NCI-H526 (cell line): Measurements from ENCODE around the gene COL13A1.

ENCODE experiments used
- DNase-seq, 2 experiments: peaks; one replicate each; lab custom pipeline; 2025; lab: John Stamatoyannopoulos, UW

The COL13A1 gene

GRCh38 chr10:69791812-69792211, 9.9 kb upstream of the COL13A1 start:
- no peak for DNase-seq

GRCh38 chr10:69792341-69792740, 9.4 kb upstream of the COL13A1 start:
- no peak for DNase-seq

- no peak for DNase-seq
Observed at GRCh38 chr10:69794673-69795072, 7.0 kb upstream of the COL13A1 start.

GRCh38 chr10:69795242-69795934, 6.3 kb upstream of the COL13A1 start:
- DNase-seq: no peak

GRCh38 chr10:69797959-69798358, 3.7 kb upstream of the COL13A1 start:
- no peak for DNase-seq

DNA sequence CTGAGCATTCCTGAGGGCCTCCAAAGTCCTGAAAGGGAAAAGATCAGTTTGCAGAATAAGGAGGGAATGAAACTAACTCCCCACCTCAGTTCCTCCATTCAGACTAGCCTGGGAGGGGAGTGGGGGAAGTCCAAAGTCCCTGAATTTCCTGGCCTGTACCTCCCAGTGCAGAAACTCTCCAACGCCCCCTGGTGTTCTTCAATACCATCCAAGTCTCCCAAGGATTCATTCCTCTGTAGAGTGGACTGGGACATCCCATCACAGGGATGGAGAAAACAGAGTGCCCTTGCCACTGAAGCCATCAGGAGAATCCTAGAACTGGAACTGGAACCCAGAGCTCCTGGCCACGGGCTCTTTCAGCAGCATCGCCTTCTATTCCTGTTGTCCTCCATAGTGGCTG, 1.6 kb upstream of the COL13A1 start:
- DNase-seq: peak; percentile 34 to 66

DNA sequence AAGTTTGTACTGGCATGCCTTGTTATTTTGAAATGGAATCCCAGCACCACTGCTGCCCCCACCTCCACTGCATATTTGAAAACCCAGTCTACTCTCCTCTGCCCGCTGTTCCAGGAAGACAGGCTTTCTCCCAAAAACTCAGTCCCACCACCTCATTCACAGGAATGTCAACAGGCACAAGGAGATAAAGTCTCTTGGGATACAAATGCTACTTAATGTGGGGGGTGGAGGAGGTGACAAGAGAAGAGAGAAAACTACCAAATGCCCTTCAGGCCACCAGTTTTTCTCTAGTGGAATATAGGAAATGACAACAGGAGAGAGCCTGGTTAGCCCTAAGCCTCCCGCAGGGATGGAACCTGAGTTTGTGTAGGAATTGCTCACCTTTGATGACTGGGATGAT, 1.0 kb upstream of the COL13A1 start:
- no peak for DNase-seq

- DNase-seq: peak; percentile 28 to 69
Observed at GRCh38 chr10:69801094-69801433, 642 bp upstream of the COL13A1 start.

DNA sequence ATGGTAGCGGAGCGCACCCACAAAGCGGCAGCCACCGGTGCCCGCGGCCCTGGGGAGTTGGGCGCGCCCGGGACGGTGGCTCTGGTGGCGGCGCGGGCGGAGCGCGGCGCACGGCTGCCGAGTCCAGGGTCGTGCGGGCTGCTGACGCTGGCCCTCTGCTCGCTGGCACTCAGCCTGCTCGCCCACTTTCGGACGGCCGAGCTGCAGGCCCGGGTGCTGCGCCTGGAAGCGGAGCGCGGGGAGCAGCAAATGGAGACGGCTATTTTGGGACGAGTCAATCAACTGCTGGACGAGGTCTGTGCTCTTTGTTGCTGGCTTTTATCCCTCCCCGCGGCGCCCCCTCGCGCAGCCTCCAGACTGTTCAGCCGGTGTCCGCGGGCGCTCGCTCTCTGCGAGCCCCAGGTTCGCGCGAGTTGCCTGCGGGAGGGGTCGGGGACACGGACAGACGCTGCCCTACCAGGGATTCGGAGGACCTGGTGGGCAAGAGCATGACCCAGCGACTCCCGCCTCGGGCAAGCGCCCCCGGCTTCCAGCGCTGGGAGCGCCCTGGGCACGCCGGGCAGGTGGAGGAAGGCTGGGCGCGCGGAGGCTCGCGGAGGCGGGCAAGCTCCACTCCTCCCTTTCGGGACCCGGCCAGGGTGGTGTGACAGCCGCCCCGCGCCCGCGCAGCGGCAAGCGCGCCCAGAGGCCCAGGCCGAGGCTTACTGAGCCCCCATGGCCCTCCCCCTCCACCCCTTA, 887 bp downstream of the COL13A1 start:
- DNase-seq: peak in 1 of 2 experiments; percentile 65

DNA sequence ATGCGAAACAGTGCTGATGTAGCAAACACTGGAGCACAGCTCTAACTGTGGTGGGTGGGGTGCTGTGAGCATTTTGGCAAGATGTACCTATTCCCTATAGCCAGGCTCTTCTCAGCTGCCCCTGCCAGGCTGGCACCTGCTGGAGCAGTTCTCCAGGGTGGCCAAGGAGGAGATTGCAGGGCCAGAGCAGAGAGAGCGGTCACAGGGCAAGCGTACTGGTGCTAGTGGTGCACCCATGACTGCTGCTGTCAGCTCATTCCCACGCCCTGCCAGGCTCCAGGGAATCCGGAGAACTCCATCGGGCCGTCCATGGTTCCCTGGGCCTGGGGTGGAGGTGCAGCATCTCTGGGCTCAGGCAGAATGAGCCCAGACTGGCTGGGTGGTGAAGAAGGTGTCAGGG, 2.1 kb downstream of the COL13A1 start:
- DNase-seq: no peak

- DNase-seq: no peak
Observed at GRCh38 chr10:69804775-69805174, 3.1 kb downstream of the COL13A1 start.

- no peak for DNase-seq
Observed at GRCh38 chr10:69807122-69807521, 5.4 kb downstream of the COL13A1 start.

GRCh38 chr10:69807696-69808095, 6.0 kb downstream of the COL13A1 start:
- peak in 1 of 2 experiments; percentile 23 for DNase-seq

- DNase-seq: no peak
Observed at GRCh38 chr10:69809318-69809717, 7.6 kb downstream of the COL13A1 start.

DNA sequence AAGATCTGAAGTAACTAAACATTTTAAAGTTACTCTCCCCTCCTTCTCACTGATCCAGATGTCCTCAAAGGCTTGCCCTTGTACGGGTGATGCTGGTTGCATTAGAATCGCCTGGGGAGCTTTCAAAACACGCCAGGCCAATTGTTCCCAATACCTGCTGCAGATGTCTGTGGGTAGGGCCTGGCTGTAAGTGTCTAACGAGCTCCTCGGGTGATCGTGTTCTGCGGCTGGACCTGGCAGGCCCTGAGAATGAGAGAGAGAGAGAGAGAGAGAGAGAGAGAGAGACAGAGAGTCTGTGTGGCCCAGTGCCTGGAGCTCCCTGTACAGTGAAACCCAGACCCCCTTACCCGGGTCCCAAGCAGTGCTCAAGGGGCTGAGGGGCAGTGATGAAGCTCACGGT, 8.4 kb downstream of the COL13A1 start:
- no peak for DNase-seq

DNA sequence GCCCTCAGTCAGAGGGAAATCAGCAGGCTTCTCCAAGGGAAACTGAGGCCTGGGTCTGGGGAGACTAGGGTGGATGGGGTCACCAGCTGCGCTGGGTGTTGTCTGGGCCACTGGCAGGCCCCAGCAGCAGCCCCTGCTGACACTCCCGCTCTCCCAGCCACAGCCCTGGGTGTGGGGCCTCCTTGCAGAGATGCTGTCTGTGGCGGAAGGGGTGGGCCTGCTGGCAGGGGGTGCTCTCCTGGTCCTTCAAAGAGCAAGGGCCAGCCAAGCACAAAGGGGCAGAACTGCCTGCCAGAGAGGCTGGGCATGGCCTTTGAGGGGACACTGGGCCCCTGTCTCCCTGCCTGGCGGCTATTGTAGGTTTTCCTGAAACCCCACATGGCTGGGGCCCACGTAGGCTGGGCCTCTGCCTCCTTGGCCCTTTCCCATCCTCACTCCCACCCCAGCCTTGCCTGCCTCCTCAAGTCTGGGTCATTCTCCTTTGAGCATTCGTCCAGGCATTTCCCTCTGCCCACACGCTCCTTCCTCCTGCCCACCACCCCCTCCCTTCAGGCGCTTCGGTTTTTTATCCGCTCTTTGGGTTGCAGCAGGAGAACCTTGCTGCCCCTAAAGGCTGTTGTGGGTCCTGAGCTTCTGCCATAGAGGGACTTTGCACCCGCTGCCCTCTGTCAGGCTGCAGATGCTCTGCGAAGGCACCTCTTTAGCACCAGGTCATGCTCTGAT, 9.1 kb downstream of the COL13A1 start:
- DNase-seq: no peak

GRCh38 chr10:69813632-69814031, 11.9 kb downstream of the COL13A1 start:
- DNase-seq: no peak

DNA sequence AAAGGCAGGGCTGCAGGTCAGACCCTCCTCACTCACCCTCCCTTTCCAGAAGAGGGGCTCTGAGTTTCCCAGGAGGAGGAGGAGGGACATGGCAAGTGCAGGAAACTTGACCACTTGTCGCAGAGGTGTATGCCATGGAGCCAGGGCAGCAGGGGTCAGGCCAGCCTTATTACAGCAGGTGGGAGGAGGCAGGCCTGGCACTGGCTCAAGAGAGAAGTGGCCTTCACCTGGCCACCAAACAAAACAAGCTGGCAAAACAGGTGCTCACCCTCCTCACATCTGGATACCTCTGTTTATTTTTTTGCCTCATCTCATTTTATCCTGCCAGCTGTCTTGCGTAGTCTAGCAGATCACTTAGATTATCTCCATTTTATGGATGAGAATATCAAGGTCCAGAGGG, 12.5 kb downstream of the COL13A1 start:
- DNase-seq: no peak

DNA sequence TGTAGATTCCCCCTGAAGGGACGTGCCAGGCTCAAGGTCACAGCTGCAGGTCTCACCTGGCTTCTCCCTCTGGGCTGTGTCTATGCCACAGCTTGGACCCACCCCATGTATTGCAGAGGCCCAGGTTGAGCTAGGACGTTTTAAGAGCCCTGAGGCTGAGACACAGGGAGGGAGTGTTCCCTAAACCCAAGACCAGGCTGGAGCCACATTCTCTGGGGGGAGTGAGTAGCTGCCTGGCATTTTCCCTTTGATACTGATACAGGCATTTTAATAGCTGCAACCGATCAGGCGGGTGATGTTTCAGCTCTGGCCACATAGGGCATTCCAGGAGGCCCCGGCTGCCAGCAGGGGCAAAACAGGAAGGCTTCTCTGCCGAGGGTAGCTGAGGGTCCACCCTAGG, 13.4 kb downstream of the COL13A1 start:
- DNase-seq: no peak

DNA sequence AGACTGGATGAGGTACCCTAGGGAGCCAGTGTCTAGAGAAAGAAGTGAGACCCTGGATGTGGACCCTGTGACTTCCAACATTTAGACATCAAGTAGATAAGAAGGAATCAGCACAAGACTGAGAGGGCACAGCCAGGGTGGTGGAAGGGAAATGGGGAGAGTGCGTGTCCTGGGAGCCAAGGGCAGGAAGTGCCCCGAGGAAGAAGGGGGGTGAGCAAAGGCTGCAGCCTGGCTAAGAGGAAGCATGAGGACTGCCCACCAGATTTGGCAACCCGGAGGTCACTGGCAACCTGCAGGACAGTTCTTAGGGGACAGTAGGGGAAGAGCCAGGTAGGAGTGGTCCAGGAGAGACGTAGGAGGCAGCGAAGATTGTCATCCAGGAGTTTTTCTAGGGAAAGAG, 14.8 kb downstream of the COL13A1 start:
- no peak for DNase-seq

DNA sequence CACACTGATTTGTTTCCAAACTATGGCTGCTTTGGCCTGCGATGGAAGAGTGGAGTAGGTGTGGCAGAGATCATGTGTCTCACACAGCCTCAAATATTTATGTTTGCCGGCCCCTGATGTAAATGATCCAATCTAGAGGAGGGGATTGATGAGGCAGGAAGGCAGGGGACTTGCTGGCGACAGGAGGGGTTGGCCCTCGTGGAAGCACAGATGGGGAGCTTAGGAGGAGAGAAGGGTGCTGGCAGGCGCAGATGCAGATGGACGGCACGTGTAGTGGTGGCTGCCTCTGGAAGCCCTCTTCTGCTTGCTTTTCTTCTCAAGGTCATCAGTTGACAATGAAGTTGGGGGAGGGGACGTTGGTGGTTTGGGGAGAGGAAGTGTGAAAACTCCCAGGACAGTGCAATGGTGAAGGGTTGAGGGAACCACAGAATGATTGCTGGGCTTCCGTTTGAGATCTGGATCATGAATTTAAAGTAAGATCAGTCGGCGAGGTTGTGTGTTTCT, 15.4 kb downstream of the COL13A1 start:
- DNase-seq: no peak

DNA sequence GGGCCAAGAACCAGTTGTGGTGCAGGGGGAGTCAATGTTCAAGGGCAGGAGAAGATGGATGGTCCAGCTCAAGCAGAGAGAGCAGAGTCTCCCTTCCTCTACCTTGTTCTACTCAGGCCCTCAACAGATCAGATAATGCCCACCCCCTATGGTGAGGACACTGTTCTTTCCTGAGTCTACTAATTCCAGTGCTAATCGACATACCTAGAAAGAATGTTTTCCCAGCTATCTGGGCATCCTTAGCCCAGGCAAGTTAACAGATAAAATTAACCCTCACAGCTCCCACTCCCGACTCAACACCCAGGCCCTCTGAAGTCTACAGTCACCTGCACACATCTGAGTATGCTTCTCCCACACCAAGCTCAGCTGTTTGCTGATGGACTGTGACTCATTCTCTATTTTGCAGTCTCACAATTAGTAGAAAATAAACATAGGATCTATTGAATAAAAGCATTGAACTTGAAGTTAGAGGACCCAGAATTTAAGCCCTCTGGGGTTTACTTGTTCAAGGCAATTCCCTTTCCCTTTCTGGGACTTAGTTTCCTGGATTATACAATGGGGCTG, 17.1 kb downstream of the COL13A1 start:
- DNase-seq: no peak
